GM18873 (cell line): ENCODE results near the gene PIGR.

ENCODE experiments used
- ATAC-seq: cut with Tn5 transposase; IDR thresholded peaks from one replicate; pipeline ENCODE4 v1.9.1; 2021; ENCODE audit warnings: mild to moderate bottlenecking, moderate library complexity, moderate number of reproducible peaks; ENCODE audit not compliant: unreplicated experiment, low FRiP score

PIGR gene

GRCh38 chr1:206913766-206914537 lies 32.3 kb downstream of the PIGR start:
- ATAC-seq, result no peak

GRCh38 chr1:206912445-206913095 lies 33.7 kb downstream of the PIGR start:
- no peak for ATAC-seq

GRCh38 chr1:206911064-206911663 lies 35.1 kb downstream of the PIGR start:
- no peak for ATAC-seq

GRCh38 chr1:206909883-206910318 lies 36.4 kb downstream of the PIGR start:
- no peak for ATAC-seq

- no peak for ATAC-seq
These were observed 36.9 kb downstream of the PIGR start for GRCh38 chr1:206909161-206909882.

- no peak for ATAC-seq
These were observed 38.2 kb downstream of the PIGR start for GRCh38 chr1:206908038-206908437.

- ATAC-seq, result no peak
These were observed 38.8 kb downstream of the PIGR start for GRCh38 chr1:206907304-206907991.

GRCh38 chr1:206905295-206906164 lies 40.7 kb downstream of the PIGR start:
- ATAC-seq, result no peak

- ATAC-seq, result no peak
These were observed 41.7 kb downstream of the PIGR start for GRCh38 chr1:206904423-206905142.

- ATAC-seq, result no peak
These were observed 42.6 kb downstream of the PIGR start for GRCh38 chr1:206903687-206904086.

GRCh38 chr1:206902702-206903101 lies 43.6 kb downstream of the PIGR start:
- no peak for ATAC-seq

GRCh38 chr1:206901944-206902343 lies 44.3 kb downstream of the PIGR start:
- no peak for ATAC-seq

GRCh38 chr1:206900149-206900548 lies 46.1 kb downstream of the PIGR start:
- ATAC-seq, result no peak

- no peak for ATAC-seq
These were observed 46.5 kb downstream of the PIGR start for GRCh38 chr1:206899717-206900116.

GRCh38 chr1:206898915-206899431 lies 47.3 kb downstream of the PIGR start:
- no peak for ATAC-seq

GRCh38 chr1:206898089-206898914 lies 48.0 kb downstream of the PIGR start:
- no peak for ATAC-seq

- no peak for ATAC-seq
These were observed 49.1 kb downstream of the PIGR start, which contains the start of gene IL24 for GRCh38 chr1:206897175-206897574. IL24 (plus strand) TSS chr1:206897443; CDS start chr1:206897833, 390 bp downstream.

GRCh38 chr1:206896261-206896660 lies 50.0 kb downstream of the PIGR start:
- no peak for ATAC-seq
